CD14-positive monocyte (primary cell): ENCODE results near the gene ZNF680. TPM values are rescaled to one million over a fixed set of nuclear protein-coding genes. Genes with fewer than 3 reads are reported as not detected.

Experiments
- DNase-seq, 3 donors: peaks; one replicate each; pipeline ENCODE4 v3.0.0-alpha.2; 2011 to 2022
- H2AFZ ChIP-seq: 2 replicates; pipeline ENCODE4 v1.6.0; 2012; ENCODE audit warnings: mild to moderate bottlenecking, low read depth, low read length, inconsistent platforms; ENCODE audit not compliant: insufficient read depth, poor library complexity, severe bottlenecking
- H3K27ac ChIP-seq, 2 donors: 1 replicate in 1 of 2; 2 replicates in 1 of 2; pipeline ENCODE4 v1.5.1; 2012 to 2013; ENCODE audit warnings: low read length in 2 of 2, control low read depth in 1 of 2, inconsistent platforms in 1 of 2, low read depth in 1 of 2, mild to moderate bottlenecking in 1 of 2
- H3K27me3 ChIP-seq, 2 donors: one replicate each; pipeline versions ENCODE4 v1.6.0 to v1.6.1; 2011 to 2013; ENCODE audit warnings: low read length in 2 of 2; ENCODE audit not compliant: control insufficient read depth in 2 of 2, insufficient read depth in 2 of 2
- H3K36me3 ChIP-seq, 2 donors: replicated peaks in 1 of 2; 1 replicate in 1 of 2; 2 replicates in 1 of 2; pipeline versions ENCODE4 v1.5.1 to v1.6.1; 2012 to 2013; ENCODE audit warnings: low read length in 2 of 2, control low read depth in 1 of 2, inconsistent platforms in 1 of 2, mild to moderate bottlenecking in 1 of 2; ENCODE audit not compliant: insufficient read depth in 2 of 2, control insufficient read depth in 1 of 2
- H3K4me1 ChIP-seq, 2 donors: 1 replicate in 1 of 2; 2 replicates in 1 of 2; pipeline versions ENCODE4 v1.5.1 to v1.6.1; 2012 to 2013; ENCODE audit warnings: low read length in 2 of 2, control low read depth in 1 of 2, inconsistent platforms in 1 of 2, mild to moderate bottlenecking in 1 of 2, moderate library complexity in 1 of 2; ENCODE audit not compliant: insufficient read depth in 2 of 2, control insufficient read depth in 1 of 2
- H3K4me2 ChIP-seq: replicated peaks from 2 replicates; pipeline ENCODE3; 2012; ENCODE audit warnings: low read length, moderate library complexity, mild to moderate bottlenecking; ENCODE audit not compliant: poor library complexity, severe bottlenecking; ENCODE audit errors: extremely low read depth
- H3K4me3 ChIP-seq, 3 experiments: fragments of 200-600 bp in 1 of 3; sonication (generic) in 1 of 3; replicated peaks in 1 of 3; 1 replicate in 2 of 3; 2 replicates in 1 of 3; pipeline ENCODE4 v1.5.1; 2011 to 2013; ENCODE audit warnings: low read length in 3 of 3, mild to moderate bottlenecking in 3 of 3, control low read depth in 2 of 3, low read depth in 2 of 3, inconsistent platforms in 1 of 3, moderate library complexity in 1 of 3
- H3K79me2 ChIP-seq: 2 replicates; pipeline ENCODE4 v1.6.0; 2012; ENCODE audit warnings: mild to moderate bottlenecking, control low read depth, inconsistent platforms, low read length, moderate library complexity; ENCODE audit not compliant: insufficient read depth
- H3K9ac ChIP-seq: 2 replicates; pipeline ENCODE4 v1.6.0; 2017; ENCODE audit warnings: low read length, mild to moderate bottlenecking; ENCODE audit not compliant: insufficient read depth, poor library complexity, severe bottlenecking
- H3K9me3 ChIP-seq, 2 donors: replicated peaks in 1 of 2; 1 replicate in 1 of 2; 2 replicates in 1 of 2; pipeline versions ENCODE4 v1.5.1 to v1.6.1; 2012 to 2013; ENCODE audit warnings: low read length in 2 of 2, control low read depth in 1 of 2; ENCODE audit not compliant: control insufficient read depth in 1 of 2, insufficient read depth in 1 of 2
- H4K20me1 ChIP-seq: 2 replicates; pipeline ENCODE4 v1.6.0; 2012; ENCODE audit warnings: mild to moderate bottlenecking, low read length, control low read depth, moderate library complexity; ENCODE audit not compliant: insufficient read depth
- H3K27ac Mint-ChIP-seq, 7 donors: one replicate each; pipeline ENCODE4 v1.8.0; 2020; ENCODE audit warnings: mild to moderate bottlenecking in 7 of 7, mixed read lengths in 7 of 7, moderate library complexity in 6 of 7, inconsistent platforms in 2 of 7
- H3K27me3 Mint-ChIP-seq, 3 donors: one replicate each; pipeline ENCODE4 v1.8.0; 2021 to 2022; ENCODE audit warnings: low read depth in 3 of 3, mild to moderate bottlenecking in 3 of 3, mixed read lengths in 3 of 3, moderate library complexity in 3 of 3, inconsistent platforms in 1 of 3
- H3K36me3 Mint-ChIP-seq, 2 donors: one replicate each; pipeline ENCODE4 v1.8.0; 2020; ENCODE audit warnings: mixed read lengths in 2 of 2, inconsistent platforms in 1 of 2, mild to moderate bottlenecking in 1 of 2
- H3K4me1 Mint-ChIP-seq: one replicate; pipeline ENCODE4 v1.8.0; 2020; ENCODE audit warnings: mild to moderate bottlenecking, mixed read lengths
- H3K4me3 Mint-ChIP-seq, 2 donors: one replicate each; pipeline ENCODE4 v1.8.0; 2020; ENCODE audit warnings: mild to moderate bottlenecking in 2 of 2, mixed read lengths in 2 of 2, moderate library complexity in 1 of 2
- H3K9me3 Mint-ChIP-seq, 7 donors: one replicate each; pipeline ENCODE4 v1.8.0; 2020 to 2022; ENCODE audit warnings: mixed read lengths in 7 of 7, mild to moderate bottlenecking in 6 of 7, moderate library complexity in 6 of 7, inconsistent platforms in 2 of 7
- WGBS: methylation state at CpG from one replicate; pipeline ENCODE4 v1.1.5; 2013; ENCODE audit warnings: missing lambda C conversion rate; ENCODE audit not compliant: insufficient coverage; 5-methylcytosine and 5-hydroxymethylcytosine counted together
- intact Hi-C, 2 donors: fragments of 100-400 bp; cut with micrococcal nuclease; formaldehyde crosslinking; loops; one replicate each; pipeline versions ENCODE4 v1.15.0 to v1.15.1; 2023
- polyA plus RNA-seq, 3 donors: library from polyadenylated mRNA; depleted of rRNA in 1 of 3; unstranded in 2 of 3; stranded (reverse) in 1 of 3; fragments of 300-500 nt in 2 of 3; fragments of >200 nt in 1 of 3; fragmentation: Illumina TruSeq in 2 of 3; gene quantifications; 1 replicate in 2 of 3; 2 replicates in 1 of 3; pipeline ENCODE4 v1.2.3, GENCODE V29; 2012 to 2021
- TF ChIP-seq, protein P1 (sequence below): fragments of 200-600 bp; IDR thresholded peaks from one replicate; pipeline ENCODE4 v1.8.0; 2022; ENCODE audit warnings: antibody characterized with exemption, mild to moderate bottlenecking

The ZNF680 gene
- polyA plus RNA-seq, 3 donors: 0.69 to 1.6 (median 1.5) TPM

DNA sequence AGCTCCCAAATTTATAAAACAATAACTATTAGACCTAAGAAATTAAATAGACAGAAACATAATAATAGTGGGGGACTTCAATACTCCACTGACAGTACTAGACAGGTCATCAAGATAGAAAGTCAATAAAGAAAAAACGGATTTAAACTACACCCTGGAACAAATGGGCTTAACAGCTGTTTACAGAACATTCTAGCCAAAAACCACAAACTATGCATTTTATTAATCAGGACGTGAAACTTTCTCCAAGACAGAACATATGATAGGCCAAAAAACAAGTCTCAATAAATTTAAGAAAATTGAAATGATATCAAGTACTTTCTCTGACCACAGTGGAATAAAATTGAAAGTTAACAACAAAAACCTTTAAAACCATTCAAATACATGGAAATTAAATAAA, 46.4 kb downstream of the ZNF680 start:
- TF ChIP-seq, protein P1, sequence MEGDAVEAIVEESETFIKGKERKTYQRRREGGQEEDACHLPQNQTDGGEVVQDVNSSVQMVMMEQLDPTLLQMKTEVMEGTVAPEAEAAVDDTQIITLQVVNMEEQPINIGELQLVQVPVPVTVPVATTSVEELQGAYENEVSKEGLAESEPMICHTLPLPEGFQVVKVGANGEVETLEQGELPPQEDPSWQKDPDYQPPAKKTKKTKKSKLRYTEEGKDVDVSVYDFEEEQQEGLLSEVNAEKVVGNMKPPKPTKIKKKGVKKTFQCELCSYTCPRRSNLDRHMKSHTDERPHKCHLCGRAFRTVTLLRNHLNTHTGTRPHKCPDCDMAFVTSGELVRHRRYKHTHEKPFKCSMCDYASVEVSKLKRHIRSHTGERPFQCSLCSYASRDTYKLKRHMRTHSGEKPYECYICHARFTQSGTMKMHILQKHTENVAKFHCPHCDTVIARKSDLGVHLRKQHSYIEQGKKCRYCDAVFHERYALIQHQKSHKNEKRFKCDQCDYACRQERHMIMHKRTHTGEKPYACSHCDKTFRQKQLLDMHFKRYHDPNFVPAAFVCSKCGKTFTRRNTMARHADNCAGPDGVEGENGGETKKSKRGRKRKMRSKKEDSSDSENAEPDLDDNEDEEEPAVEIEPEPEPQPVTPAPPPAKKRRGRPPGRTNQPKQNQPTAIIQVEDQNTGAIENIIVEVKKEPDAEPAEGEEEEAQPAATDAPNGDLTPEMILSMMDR: no peak
- intact Hi-C loops: no loop called here
- Mint-ChIP-seq H3K4me3 (no peak overlapping the region), H3K27me3 (no peaks in the 10 kb centered on the region), H3K9me3 (peaks cover 34 to 76% (median 63%) of the 10 kb centered on the region in 7 donors), H3K4me1 (no peaks in the 10 kb centered on the region), H3K36me3 (peaks cover 7 to 35% of the 10 kb centered on the region in 2 donors), H3K27ac (no peak overlapping the region)
- Histone ChIP-seq H2AFZ (no peak overlapping the region), H3K36me3 (peaks cover 0 to 10% of the 10 kb centered on the region in 2 donors), H3K4me2 (no peak overlapping the region), H4K20me1 (no peaks in the 10 kb centered on the region), H3K4me1 (no peaks in the 10 kb centered on the region), H3K9me3 (peaks cover 30 to 73% of the 10 kb centered on the region in 2 donors), H3K9ac (no peak overlapping the region), H3K4me3 (no peak overlapping the region), H3K27me3 (no peaks in the 10 kb centered on the region), H3K27ac (no peak overlapping the region), H3K79me2 (no peaks in the 10 kb centered on the region)
- DNase-seq: no peak
- no CpG with 5 or more reads among the region's 2 CpGs for whole genome bisulfite sequencing

DNA sequence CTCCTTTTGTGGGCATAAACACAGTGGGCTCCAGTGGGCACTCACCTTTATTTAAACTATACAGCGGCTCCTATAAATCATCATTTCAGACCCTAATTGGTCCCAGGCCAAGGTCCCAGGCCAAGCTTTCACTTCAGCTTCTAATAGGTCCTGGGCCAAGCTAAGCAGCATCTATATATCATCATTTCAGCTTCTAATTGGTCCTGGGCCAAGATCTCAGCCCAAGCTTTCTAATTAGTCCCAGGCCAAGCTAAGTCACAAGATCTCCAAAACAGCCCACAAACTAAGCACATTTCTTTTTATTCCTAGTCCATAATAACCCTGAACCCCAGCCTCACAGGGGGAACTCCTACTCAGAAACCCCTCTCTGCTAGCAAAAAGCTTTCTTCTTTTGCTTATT, 47.1 kb downstream of the ZNF680 start:
- Histone ChIP-seq H3K27ac (no peak overlapping the region), H3K9ac (no peak overlapping the region), H3K27me3 (no peaks in the 10 kb centered on the region), H3K9me3 (peaks cover 36 to 71% of the 10 kb centered on the region in 2 donors), H4K20me1 (no peaks in the 10 kb centered on the region), H3K4me2 (no peak overlapping the region), H2AFZ (no peak overlapping the region), H3K4me1 (no peaks in the 10 kb centered on the region), H3K4me3 (no peak overlapping the region), H3K79me2 (no peaks in the 10 kb centered on the region), H3K36me3 (peaks cover 0 to 4% of the 10 kb centered on the region in 2 donors)
- Mint-ChIP-seq H3K36me3 (peaks cover 7 to 37% of the 10 kb centered on the region in 2 donors), H3K27me3 (no peaks in the 10 kb centered on the region), H3K4me1 (no peaks in the 10 kb centered on the region), H3K4me3 (no peak overlapping the region), H3K9me3 (peaks cover 35 to 76% (median 63%) of the 10 kb centered on the region in 7 donors), H3K27ac (no peak overlapping the region)
- 100% methylated on average over 1 of the region's 1 CpG for WGBS
- no peak for DNase-seq
- intact Hi-C loops: no loop called here
- TF ChIP-seq, protein P1: no peak
